Measurements from ENCODE around the gene GRM1. TPM values are rescaled to one million over a fixed set of nuclear protein-coding genes. Genes with fewer than 3 reads are reported as not detected.

The GRM1 gene
- total and polyA plus RNA-seq, 2 experiments from 2014 or later, result 0.29 to 0.63 TPM

GRCh38 chr6:146183831-146184230 lies 155.0 kb downstream of the GRM1 start:
- Mint-ChIP-seq H3K9me3 (no peaks in the 10 kb centered on the region), H3K27me3 (ENCODE audit: insufficient read depth, low read depth, poor library complexity) (no peaks in the 10 kb centered on the region), H3K4me3 (no peak overlapping the region), H3K27ac (no peak overlapping the region), H3K36me3 (ENCODE audit: low read depth) (no peaks in the 10 kb centered on the region), H3K4me1 (no peaks in the 10 kb centered on the region)
- Histone ChIP-seq H4K20me1 (replicated peaks; ENCODE audit: insufficient read depth) (no peaks in the 10 kb centered on the region), H3K36me3 (ENCODE audit: insufficient read depth) (no peaks in the 10 kb centered on the region), H3K4me2 (no peak overlapping the region), H3F3A (replicated peaks; ENCODE audit: low read depth) (no peaks in the 10 kb centered on the region), H2AFZ (no peak overlapping the region), H3K9me2 (ENCODE audit: insufficient read depth) (no peaks in the 10 kb centered on the region), H3K4me1 (ENCODE audit: insufficient read depth) (no peaks in the 10 kb centered on the region), H3K27ac (ENCODE audit: low read depth) (no peak overlapping the region), H3K27me3 (ENCODE audit: insufficient read depth) (no peaks in the 10 kb centered on the region), H3K4me3 (no peak overlapping the region), H3K79me2 (replicated peaks; ENCODE audit: insufficient read depth) (no peaks in the 10 kb centered on the region)
- ATAC-seq (no peak), DNase-seq (ENCODE audit: low spot score) (no peak)
- TF ChIP-seq CTCF (conservative IDR thresholded peaks at IDR 0.05; ENCODE audit: low read depth in 2 of 2) (no peak), POLR2AphosphoS5 (IDR thresholded peaks at IDR 0.05; ENCODE audit: low read depth) (no peak), JUNB (IDR thresholded peaks at IDR 0.05; ENCODE audit: unreplicated experiment) (no peak), EZH2 (IDR thresholded peaks at IDR 0.05; ENCODE audit: low read depth, unreplicated experiment) (no peak), CREB1 (CRISPR knock-in tag; IDR thresholded peaks at IDR 0.05; ENCODE audit: low read depth) (no peak), REST (IDR thresholded peaks at IDR 0.05; ENCODE audit: unreplicated experiment) (no peak), ZNF462 (CRISPR knock-in tag; IDR thresholded peaks at IDR 0.05) (no peak), ETS1 (IDR thresholded peaks at IDR 0.05) (no peak)
